GM12873 (cell line): ENCODE measurements around the gene RASL10B.

Source experiments
- CTCF ChIP-seq: IDR thresholded peaks from 2 replicates; pipeline ENCODE4 v1.5.1; 2012; ENCODE audit warnings: low read depth, mild to moderate bottlenecking, moderate library complexity, low read length, control low read depth; ENCODE audit not compliant: insufficient read depth; ENCODE audit errors: missing control alignments

RASL10B gene

DNA sequence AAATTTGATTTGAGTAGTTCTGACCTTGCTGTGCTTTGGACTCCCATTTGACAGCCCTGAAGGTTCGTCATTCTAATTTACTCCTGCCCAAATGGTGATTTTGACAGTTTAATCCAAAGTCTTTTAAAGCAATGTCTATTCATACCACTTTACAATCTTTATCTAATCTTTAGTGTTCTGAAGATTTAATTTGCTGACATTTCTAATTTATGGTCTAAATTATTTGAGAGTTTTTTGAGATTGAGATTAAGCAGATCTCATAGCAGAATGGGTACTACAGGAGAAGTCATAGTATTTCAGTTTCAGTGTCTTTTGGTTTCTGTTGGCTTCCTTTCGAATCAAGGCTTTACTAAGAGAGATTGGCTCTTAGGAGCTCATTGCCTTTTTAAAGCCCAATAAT, 32.6 kb upstream of the RASL10B start:
- no peak for TF ChIP-seq CTCF

DNA sequence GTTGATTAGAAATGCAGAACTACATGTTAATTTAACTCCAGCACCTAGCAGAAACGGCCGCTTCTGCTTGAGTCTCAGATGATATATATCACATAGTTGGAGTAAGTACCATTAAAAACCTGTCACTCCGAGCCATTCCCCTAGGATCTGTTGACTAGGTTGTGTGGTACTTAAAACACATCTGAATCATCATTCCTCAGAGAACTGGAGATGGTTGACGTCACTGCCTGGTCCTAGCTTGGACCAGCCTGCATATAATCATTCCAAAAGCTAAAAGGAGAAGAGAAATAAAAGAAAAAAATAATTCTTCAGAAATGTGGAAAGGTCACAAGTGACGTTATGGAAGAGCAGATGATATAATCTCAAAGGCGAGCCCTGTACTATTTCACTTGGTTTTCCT, 31.3 kb upstream of the RASL10B start:
- TF ChIP-seq CTCF, result no peak

DNA sequence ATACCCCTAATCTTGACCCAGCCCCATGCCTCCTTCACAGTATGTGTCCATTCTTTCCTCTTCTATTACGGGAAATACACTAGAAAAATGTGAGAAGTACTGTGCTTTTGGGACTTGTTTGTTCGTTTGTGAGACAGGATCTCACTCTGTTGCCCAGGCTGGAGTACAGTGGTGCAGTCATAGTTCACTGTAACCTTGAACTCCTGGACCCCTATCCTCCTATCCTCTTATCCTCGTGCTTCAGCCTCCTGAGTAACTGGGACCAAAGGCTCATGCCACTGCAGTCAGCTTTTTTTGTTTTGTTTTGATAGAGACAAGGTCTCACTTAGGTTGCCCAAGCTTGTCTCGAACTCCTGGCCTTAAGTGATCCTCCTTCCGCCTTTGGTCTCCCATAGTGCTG, 29.9 kb upstream of the RASL10B start:
- no peak for TF ChIP-seq CTCF

- no peak for TF ChIP-seq CTCF
Observed at GRCh38 chr17:35705230-35705629, 26.2 kb upstream of the RASL10B start.

- TF ChIP-seq CTCF, result no peak
Observed at GRCh38 chr17:35705705-35706104, 25.7 kb upstream of the RASL10B start.

- TF ChIP-seq CTCF, result no peak
Observed at GRCh38 chr17:35708149-35708548, 23.3 kb upstream of the RASL10B start.

DNA sequence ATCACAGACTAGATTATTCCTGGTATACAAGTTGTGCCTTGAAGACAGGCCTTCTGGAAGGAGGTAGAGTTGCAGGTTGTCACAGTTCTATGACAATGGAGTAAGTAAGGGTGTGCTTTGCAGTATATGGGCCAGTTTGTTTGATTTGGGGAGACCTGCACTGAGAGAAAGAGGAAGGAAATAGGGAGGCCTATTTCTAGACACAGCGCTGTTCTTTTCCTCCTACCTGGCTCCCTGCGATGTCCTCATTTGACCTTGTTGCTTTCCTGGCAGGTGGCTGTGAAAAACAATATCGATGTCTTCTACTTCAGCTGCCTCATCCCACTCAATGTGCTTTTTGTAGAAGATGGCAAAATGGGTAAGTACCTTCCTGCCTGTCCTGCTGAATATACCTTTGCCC, 22.5 kb upstream of the RASL10B start:
- no peak for TF ChIP-seq CTCF

DNA sequence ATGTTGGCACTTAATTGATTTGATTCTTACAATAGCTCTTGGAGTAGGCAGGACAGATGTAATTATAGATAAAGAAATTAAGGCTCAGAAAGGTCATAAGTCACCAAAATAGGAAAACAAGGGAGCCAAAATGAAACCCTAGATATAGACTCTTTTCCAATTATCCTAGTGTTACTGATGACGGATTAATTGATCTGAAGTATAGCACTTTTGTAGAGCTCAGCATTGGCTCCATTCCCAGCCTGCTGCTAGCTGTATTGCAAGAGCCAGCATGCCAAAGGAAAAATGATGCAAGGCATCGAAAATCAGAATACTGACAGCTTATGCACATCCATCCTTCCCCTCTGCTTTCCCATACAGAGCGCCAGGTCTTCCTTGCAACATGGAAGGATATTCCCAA, 21.6 kb upstream of the RASL10B start:
- no peak for TF ChIP-seq CTCF
